NCI-H2107 treated with DMSO at 0.1 percent for 48 hours (cell line): Measurements from ENCODE around the gene SLC35F4.

Experiments
- DNase-seq: peaks from one replicate; lab custom pipeline; 2025; ENCODE audit not compliant: unreplicated experiment; lab: John Stamatoyannopoulos, UW

SLC35F4 gene

GRCh38 chr14:57848786-57849185 lies 17.1 kb downstream of the SLC35F4 start:
- no peak for DNase-seq

GRCh38 chr14:57848353-57848752 lies 17.5 kb downstream of the SLC35F4 start:
- DNase-seq: no peak

- no peak for DNase-seq
Observed at GRCh38 chr14:57847706-57848105, 18.2 kb downstream of the SLC35F4 start.

GRCh38 chr14:57847096-57847495 lies 18.8 kb downstream of the SLC35F4 start:
- DNase-seq: no peak

GRCh38 chr14:57846596-57846995 lies 19.3 kb downstream of the SLC35F4 start:
- no peak for DNase-seq

GRCh38 chr14:57845802-57846531 lies 19.9 kb downstream of the SLC35F4 start:
- no peak for DNase-seq

GRCh38 chr14:57845316-57845715 lies 20.6 kb downstream of the SLC35F4 start:
- no peak for DNase-seq

GRCh38 chr14:57837267-57837666 lies 28.6 kb downstream of the SLC35F4 start:
- DNase-seq: no peak

- no peak for DNase-seq
Observed at GRCh38 chr14:57835766-57836165, 30.1 kb downstream of the SLC35F4 start.

GRCh38 chr14:57834961-57835360 lies 30.9 kb downstream of the SLC35F4 start:
- no peak for DNase-seq

- no peak for DNase-seq
Observed at GRCh38 chr14:57834001-57834598, 31.8 kb downstream of the SLC35F4 start.

GRCh38 chr14:57833323-57833722 lies 32.6 kb downstream of the SLC35F4 start:
- no peak for DNase-seq

GRCh38 chr14:57831981-57832380 lies 33.9 kb downstream of the SLC35F4 start:
- DNase-seq: no peak

GRCh38 chr14:57828713-57829112 lies 37.2 kb downstream of the SLC35F4 start:
- no peak for DNase-seq

- DNase-seq: no peak
Observed at GRCh38 chr14:57823015-57823660, 42.8 kb downstream of the SLC35F4 start.

- no peak for DNase-seq
Observed at GRCh38 chr14:57822081-57822480, 43.8 kb downstream of the SLC35F4 start.

- DNase-seq: no peak
Observed at GRCh38 chr14:57820581-57820980, 45.3 kb downstream of the SLC35F4 start.

GRCh38 chr14:57818511-57818910 lies 47.4 kb downstream of the SLC35F4 start:
- no peak for DNase-seq

GRCh38 chr14:57816568-57817284 lies 49.2 kb downstream of the SLC35F4 start:
- DNase-seq: no peak

GRCh38 chr14:57814726-57815125 lies 51.2 kb downstream of the SLC35F4 start:
- DNase-seq: no peak

GRCh38 chr14:57812741-57813140 lies 53.2 kb downstream of the SLC35F4 start:
- DNase-seq: no peak
